ENCODE results near the gene PTCH2. TPM values are rescaled to one million over a fixed set of nuclear protein-coding genes. Genes with fewer than 3 reads are reported as not detected.

PTCH2 gene
- total RNA-seq, result under 0.01 and 0.05 TPM in 2 replicates

GRCh38 chr1:44842862-44843655 is at the start of gene PTCH2:
PTCH2 (minus strand) TSS chr1:44843253; CDS start chr1:44842932, 321 bp downstream.

GRCh38 chr1:44808063-44808937 is 34.8 kb downstream of the PTCH2 start, which contains the start of gene BTBD19:
BTBD19 (plus strand) TSS chr1:44808523; CDS start chr1:44808821, 298 bp downstream.

GRCh38 chr1:44806704-44807363 is 36.2 kb downstream of the PTCH2 start, which contains the start of gene DYNLT4:
DYNLT4 (minus strand) TSS chr1:44807351; CDS start chr1:44806668, 683 bp downstream.

GRCh38 chr1:44799770-44800584 is 43.1 kb downstream of the PTCH2 start, which contains the start of gene PLK3:
PLK3 (plus strand) TSS chr1:44800377; CDS start chr1:44800464, 87 bp downstream.

GRCh38 chr1:44788120-44788860 is 54.8 kb downstream of the PTCH2 start, which contains the start of gene BEST4:
BEST4 (minus strand) TSS chr1:44788170; CDS start chr1:44787705, 465 bp downstream.

GRCh38 chr1:44775078-44775929 is 67.7 kb downstream of the PTCH2 start, which contains the start of gene RPS8:
RPS8 (plus strand) TSS chr1:44775540; CDS start chr1:44775597, 57 bp downstream.

Other genes with a start within 250 kb of the PTCH2 start
- 1.8 and 2.9 TPM in 2 replicates for gene TMEM53, start 168.8 kb downstream of the PTCH2 start, total RNA-seq
- 0.59 and 1.2 TPM in 2 replicates for gene ARMH1, start 168.5 kb downstream of the PTCH2 start, total RNA-seq
- not detected in 2 replicates for gene RNU5D-1, start 112.1 kb downstream of the PTCH2 start, total RNA-seq
- 2.1 and 19.1 TPM in 2 replicates for gene KIF2C, start 103.4 kb downstream of the PTCH2 start, total RNA-seq
- gene RPS8, start 67.7 kb downstream of the PTCH2 start, total RNA-seq, result 927 and 1,770 TPM in 2 replicates
- under 0.01 TPM in 1 of 2 replicates, not detected in the other for gene BEST4, start 55.1 kb downstream of the PTCH2 start, total RNA-seq
- 27.0 and 52.4 TPM in 2 replicates for gene PLK3, start 42.9 kb downstream of the PTCH2 start, total RNA-seq
- gene DYNLT4, start 35.9 kb downstream of the PTCH2 start, total RNA-seq, result not detected in 2 replicates
- 11.9 and 17.0 TPM in 2 replicates for gene BTBD19, start 34.7 kb downstream of the PTCH2 start, total RNA-seq
- 30.4 and 34.4 TPM in 2 replicates for gene EIF2B3, start 143.3 kb upstream of the PTCH2 start, total RNA-seq
- gene HECTD3, start 168.1 kb upstream of the PTCH2 start, total RNA-seq, result 11.6 and 24.1 TPM in 2 replicates
- 73.3 and 96.5 TPM in 2 replicates for gene UROD, start 169.0 kb upstream of the PTCH2 start, total RNA-seq